Measurements from ENCODE around the gene RBFOX1. TPM values are rescaled to one million over a fixed set of nuclear protein-coding genes. Genes with fewer than 3 reads are reported as not detected.

RBFOX1 gene
- total and polyA plus RNA-seq, 2 donors from 2014 or later, result 0.24 to 0.66 TPM

- intact Hi-C loops (cut with DNase I), result no loop called here
- Histone ChIP-seq H3K27ac (ENCODE audit: low read depth in 2 of 2, low read length in 2 of 2) (no peak overlapping the region), H3K27me3 (ENCODE audit: control insufficient read depth, insufficient read depth, low read length) (no peaks in the 10 kb centered on the region), H3K4me1 (ENCODE audit: control insufficient read depth in 2 of 3, insufficient read depth in 2 of 3, low read depth in 1 of 3, low read length in 3 of 3) (no peaks in the 10 kb centered on the region), H3K4me3 (ENCODE audit: low read length in 3 of 3) (no peak overlapping the region), H3K9ac (ENCODE audit: low read length in 3 of 3) (no peak overlapping the region), H3K9me3 (ENCODE audit: control insufficient read depth in 2 of 3, insufficient read depth in 1 of 3, low read length in 3 of 3) (no peaks in the 10 kb centered on the region), H3K36me3 (ENCODE audit: control insufficient read depth in 2 of 3, insufficient read depth in 3 of 3, low read length in 3 of 3) (no peaks in the 10 kb centered on the region)
- DNase-seq (no peak), FAIRE-seq (no peak)
- TF ChIP-seq, protein P1, sequence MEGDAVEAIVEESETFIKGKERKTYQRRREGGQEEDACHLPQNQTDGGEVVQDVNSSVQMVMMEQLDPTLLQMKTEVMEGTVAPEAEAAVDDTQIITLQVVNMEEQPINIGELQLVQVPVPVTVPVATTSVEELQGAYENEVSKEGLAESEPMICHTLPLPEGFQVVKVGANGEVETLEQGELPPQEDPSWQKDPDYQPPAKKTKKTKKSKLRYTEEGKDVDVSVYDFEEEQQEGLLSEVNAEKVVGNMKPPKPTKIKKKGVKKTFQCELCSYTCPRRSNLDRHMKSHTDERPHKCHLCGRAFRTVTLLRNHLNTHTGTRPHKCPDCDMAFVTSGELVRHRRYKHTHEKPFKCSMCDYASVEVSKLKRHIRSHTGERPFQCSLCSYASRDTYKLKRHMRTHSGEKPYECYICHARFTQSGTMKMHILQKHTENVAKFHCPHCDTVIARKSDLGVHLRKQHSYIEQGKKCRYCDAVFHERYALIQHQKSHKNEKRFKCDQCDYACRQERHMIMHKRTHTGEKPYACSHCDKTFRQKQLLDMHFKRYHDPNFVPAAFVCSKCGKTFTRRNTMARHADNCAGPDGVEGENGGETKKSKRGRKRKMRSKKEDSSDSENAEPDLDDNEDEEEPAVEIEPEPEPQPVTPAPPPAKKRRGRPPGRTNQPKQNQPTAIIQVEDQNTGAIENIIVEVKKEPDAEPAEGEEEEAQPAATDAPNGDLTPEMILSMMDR (IDR thresholded peaks at IDR 0.05; ENCODE audit: borderline replicate concordance, extremely low read depth, insufficient read depth), result no peak
These were observed 66.7 kb downstream of the RBFOX1 start for GRCh38 chr16:7399296-7399695.

- intact Hi-C loops (cut with DNase I), result no loop called here
- Histone ChIP-seq H3K4me3 (ENCODE audit: low read length in 3 of 3) (no peak overlapping the region), H3K4me1 (ENCODE audit: control insufficient read depth in 2 of 3, insufficient read depth in 2 of 3, low read depth in 1 of 3, low read length in 3 of 3) (no peaks in the 10 kb centered on the region), H3K36me3 (ENCODE audit: control insufficient read depth in 2 of 3, insufficient read depth in 3 of 3, low read length in 3 of 3) (no peaks in the 10 kb centered on the region), H3K27ac (ENCODE audit: low read depth in 2 of 2, low read length in 2 of 2) (no peak overlapping the region), H3K27me3 (ENCODE audit: control insufficient read depth, insufficient read depth, low read length) (no peaks in the 10 kb centered on the region), H3K9me3 (ENCODE audit: control insufficient read depth in 2 of 3, insufficient read depth in 1 of 3, low read length in 3 of 3) (no peaks in the 10 kb centered on the region), H3K9ac (ENCODE audit: low read length in 3 of 3) (no peak overlapping the region)
- TF ChIP-seq, protein P1 (IDR thresholded peaks at IDR 0.05; ENCODE audit: borderline replicate concordance, extremely low read depth, insufficient read depth), result no peak
- no peak for DNase-seq
- no peak for FAIRE-seq
These were observed 67.7 kb downstream of the RBFOX1 start for GRCh38 chr16:7400117-7400890.

DNA sequence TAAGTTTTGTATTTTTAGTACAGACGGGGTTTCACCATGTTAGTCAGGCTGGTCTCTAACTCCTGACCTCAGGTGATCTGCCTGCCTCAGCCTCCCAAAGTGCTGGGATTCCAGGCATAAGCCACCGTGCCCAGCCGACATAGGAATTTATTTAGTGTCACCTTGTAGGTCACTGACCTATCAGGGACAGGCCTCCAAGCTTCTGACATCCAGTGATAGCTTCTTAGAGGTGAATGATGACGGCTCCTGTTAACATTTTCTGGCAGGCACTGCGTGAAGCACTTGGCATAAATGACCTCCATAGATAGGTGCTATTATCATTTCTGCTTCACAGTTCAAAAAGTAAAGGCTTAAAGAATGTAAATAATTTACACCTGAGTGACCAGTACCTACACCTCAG is 71.6 kb downstream of the RBFOX1 start:
- TF ChIP-seq, protein P1 (IDR thresholded peaks at IDR 0.05; ENCODE audit: borderline replicate concordance, extremely low read depth, insufficient read depth), result no peak
- H3K4me3 ChIP-seq (ENCODE audit: low read length in 3 of 3), result no peak overlapping the region
- H3K4me1 ChIP-seq (ENCODE audit: control insufficient read depth in 2 of 3, insufficient read depth in 2 of 3, low read depth in 1 of 3, low read length in 3 of 3), result no peaks in the 10 kb centered on the region
- intact Hi-C loops (cut with DNase I), result no loop called here
- no peaks in the 10 kb centered on the region for H3K27me3 ChIP-seq (ENCODE audit: control insufficient read depth, insufficient read depth, low read length)
- no peaks in the 10 kb centered on the region for H3K9me3 ChIP-seq (ENCODE audit: control insufficient read depth in 2 of 3, insufficient read depth in 1 of 3, low read length in 3 of 3)
- H3K9ac ChIP-seq (ENCODE audit: low read length in 3 of 3), result no peak overlapping the region
- no peaks in the 10 kb centered on the region for H3K36me3 ChIP-seq (ENCODE audit: control insufficient read depth in 2 of 3, insufficient read depth in 3 of 3, low read length in 3 of 3)
- FAIRE-seq (no peak), DNase-seq (no peak)
- no peak overlapping the region for H3K27ac ChIP-seq (ENCODE audit: low read depth in 2 of 2, low read length in 2 of 2)
